HG02885 (cell line): ENCODE measurements around the gene TJP3.
"Not testable (repeated sequence)": the region's sequence is repeated elsewhere in the genome, so short reads cannot be mapped to it uniquely, and the experiment has no call there.

Experiments
- ATAC-seq: cut with Tn5 transposase; IDR thresholded peaks from one replicate; pipeline ENCODE4 v1.9.1; 2021; ENCODE audit warnings: mild to moderate bottlenecking; ENCODE audit not compliant: unreplicated experiment, poor library complexity

TJP3 gene

GRCh38 chr19:3733549-3734309 lies 25.5 kb downstream of the TJP3 start:
- ATAC-seq, result no peak

GRCh38 chr19:3734310-3734600 lies 26.1 kb downstream of the TJP3 start:
- ATAC-seq, result no peak

- ATAC-seq, result no peak
Observed at GRCh38 chr19:3736106-3736724, 28.0 kb downstream of the TJP3 start.

GRCh38 chr19:3737487-3738205 lies 29.5 kb downstream of the TJP3 start:
- ATAC-seq, result no peak

GRCh38 chr19:3738477-3739220 lies 30.5 kb downstream of the TJP3 start:
- ATAC-seq, result no peak

- no peak for ATAC-seq
Observed at GRCh38 chr19:3740431-3740830, 32.2 kb downstream of the TJP3 start.

GRCh38 chr19:3743486-3743885 lies 35.3 kb downstream of the TJP3 start:
- ATAC-seq, result no peak

GRCh38 chr19:3745363-3746045 lies 37.3 kb downstream of the TJP3 start:
- ATAC-seq, result no peak

GRCh38 chr19:3746371-3747056 lies 38.3 kb downstream of the TJP3 start:
- no peak for ATAC-seq

GRCh38 chr19:3748965-3749364 lies 40.8 kb downstream of the TJP3 start:
- ATAC-seq, result no peak

GRCh38 chr19:3750211-3750610 lies 42.0 kb downstream of the TJP3 start:
- no peak for ATAC-seq

GRCh38 chr19:3751236-3751635 lies 43.1 kb downstream of the TJP3 start:
- ATAC-seq, result no peak

- ATAC-seq, result no peak
Observed at GRCh38 chr19:3752492-3752891, 44.3 kb downstream of the TJP3 start.

- no peak for ATAC-seq
Observed at GRCh38 chr19:3753631-3754410, 45.6 kb downstream of the TJP3 start.

- ATAC-seq, result not testable (repeated sequence)
Observed at GRCh38 chr19:3757705-3758104, 49.5 kb downstream of the TJP3 start.

- ATAC-seq, result not testable (repeated sequence)
Observed at GRCh38 chr19:3758297-3758696, 50.1 kb downstream of the TJP3 start.

- no peak for ATAC-seq
Observed at GRCh38 chr19:3759482-3760254, 51.5 kb downstream of the TJP3 start.

- ATAC-seq, result no peak
Observed at GRCh38 chr19:3760871-3761361, 52.7 kb downstream of the TJP3 start.
